GM12878 (cell line): ENCODE data around the gene PEAR1.

Source experiments
- CHD4 ChIP-seq: fragments of 200-600 bp; sonication (generic); IDR thresholded peaks from 2 replicates; pipeline ENCODE4 v1.6.1; 2016; ENCODE audit warnings: mild to moderate bottlenecking
- FOS ChIP-seq: IDR thresholded peaks from 3 replicates; pipeline ENCODE4 v1.6.1; 2011; ENCODE audit warnings: borderline replicate concordance; ENCODE audit not compliant: insufficient read length; ENCODE audit errors: extremely low read depth
- NFXL1 ChIP-seq: fragments of 450-650 bp; IDR thresholded peaks from 2 replicates; pipeline ENCODE4 v1.6.1; 2017; ENCODE audit warnings: antibody characterized with exemption, mild to moderate bottlenecking, borderline replicate concordance
- NFYB ChIP-seq: IDR thresholded peaks from 2 replicates; pipeline ENCODE4 v1.6.1; 2011; ENCODE audit warnings: low read depth, mild to moderate bottlenecking, low read length, improper control_type of control experiment, moderate library complexity; ENCODE audit not compliant: insufficient read depth
- RAD21 ChIP-seq: IDR thresholded peaks from 2 replicates; pipeline ENCODE4 v1.6.1; 2011; ENCODE audit warnings: mild to moderate bottlenecking, low read depth, low read length, moderate library complexity; ENCODE audit not compliant: insufficient read depth
- SIX5 ChIP-seq: IDR thresholded peaks from 2 replicates; pipeline ENCODE4 v1.6.1; 2011; ENCODE audit warnings: mild to moderate bottlenecking, low read depth, low read length, moderate library complexity; ENCODE audit not compliant: severe bottlenecking
- SMAD5 ChIP-seq: IDR thresholded peaks from 2 replicates; pipeline ENCODE4 v1.6.1; 2016; ENCODE audit warnings: antibody characterized with exemption, low read depth
- ZNF24 ChIP-seq: fragments of 450-650 bp; IDR thresholded peaks from 2 replicates; pipeline ENCODE4 v1.6.1; 2017; ENCODE audit warnings: antibody characterized with exemption, mild to moderate bottlenecking
- TF ChIP-seq, protein P1 (sequence below): fragments of 450-650 bp; formaldehyde crosslinking; IDR thresholded peaks from 2 replicates; pipeline ENCODE4 v1.4.0; 2020; ENCODE audit warnings: mild to moderate bottlenecking, moderate library complexity
- TF ChIP-seq, protein P2 (sequence below): IDR thresholded peaks from 2 replicates; pipeline ENCODE4 v1.6.1; 2012; ENCODE audit warnings: low read depth, low read length, improper control_type of control experiment
- TF ChIP-seq, protein P3 (sequence below): IDR thresholded peaks from 2 replicates; pipeline ENCODE4 v1.6.1; 2012; ENCODE audit warnings: low read depth, low read length, improper control_type of control experiment

DNA sequence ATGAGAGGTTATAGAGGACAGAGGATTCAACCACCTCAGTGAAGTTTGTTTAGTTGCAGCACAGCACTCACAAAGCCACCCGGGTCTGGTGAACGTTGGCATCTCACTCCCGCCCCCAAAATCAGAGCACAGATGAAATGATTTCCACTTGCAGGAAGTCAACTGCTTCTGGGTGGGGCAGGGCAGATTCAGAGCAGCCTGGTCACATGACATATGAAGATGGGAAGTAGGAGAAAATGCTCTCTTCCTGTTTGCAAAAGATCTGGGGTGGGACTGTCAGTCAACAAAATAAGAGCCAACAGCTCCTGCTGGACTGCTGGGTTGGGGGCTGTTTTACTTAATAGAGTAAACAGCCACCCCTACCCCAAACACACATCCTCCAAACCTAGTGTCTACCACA is 70.1 kb downstream of the PEAR1 start:
- TF ChIP-seq, protein P1, sequence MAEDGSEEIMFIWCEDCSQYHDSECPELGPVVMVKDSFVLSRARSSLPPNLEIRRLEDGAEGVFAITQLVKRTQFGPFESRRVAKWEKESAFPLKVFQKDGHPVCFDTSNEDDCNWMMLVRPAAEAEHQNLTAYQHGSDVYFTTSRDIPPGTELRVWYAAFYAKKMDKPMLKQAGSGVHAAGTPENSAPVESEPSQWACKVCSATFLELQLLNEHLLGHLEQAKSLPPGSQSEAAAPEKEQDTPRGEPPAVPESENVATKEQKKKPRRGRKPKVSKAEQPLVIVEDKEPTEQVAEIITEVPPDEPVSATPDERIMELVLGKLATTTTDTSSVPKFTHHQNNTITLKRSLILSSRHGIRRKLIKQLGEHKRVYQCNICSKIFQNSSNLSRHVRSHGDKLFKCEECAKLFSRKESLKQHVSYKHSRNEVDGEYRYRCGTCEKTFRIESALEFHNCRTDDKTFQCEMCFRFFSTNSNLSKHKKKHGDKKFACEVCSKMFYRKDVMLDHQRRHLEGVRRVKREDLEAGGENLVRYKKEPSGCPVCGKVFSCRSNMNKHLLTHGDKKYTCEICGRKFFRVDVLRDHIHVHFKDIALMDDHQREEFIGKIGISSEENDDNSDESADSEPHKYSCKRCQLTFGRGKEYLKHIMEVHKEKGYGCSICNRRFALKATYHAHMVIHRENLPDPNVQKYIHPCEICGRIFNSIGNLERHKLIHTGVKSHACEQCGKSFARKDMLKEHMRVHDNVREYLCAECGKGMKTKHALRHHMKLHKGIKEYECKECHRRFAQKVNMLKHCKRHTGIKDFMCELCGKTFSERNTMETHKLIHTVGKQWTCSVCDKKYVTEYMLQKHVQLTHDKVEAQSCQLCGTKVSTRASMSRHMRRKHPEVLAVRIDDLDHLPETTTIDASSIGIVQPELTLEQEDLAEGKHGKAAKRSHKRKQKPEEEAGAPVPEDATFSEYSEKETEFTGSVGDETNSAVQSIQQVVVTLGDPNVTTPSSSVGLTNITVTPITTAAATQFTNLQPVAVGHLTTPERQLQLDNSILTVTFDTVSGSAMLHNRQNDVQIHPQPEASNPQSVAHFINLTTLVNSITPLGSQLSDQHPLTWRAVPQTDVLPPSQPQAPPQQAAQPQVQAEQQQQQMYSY (CRISPR knock-in tag): no peak
- TF ChIP-seq SMAD5 (no peak), RAD21 (no peak), ZNF24 (no peak), CHD4 (no peak), NFXL1 (no peak), NFYB (no peak), FOS (no peak), SIX5 (no peak)
- TF ChIP-seq, protein P2, sequence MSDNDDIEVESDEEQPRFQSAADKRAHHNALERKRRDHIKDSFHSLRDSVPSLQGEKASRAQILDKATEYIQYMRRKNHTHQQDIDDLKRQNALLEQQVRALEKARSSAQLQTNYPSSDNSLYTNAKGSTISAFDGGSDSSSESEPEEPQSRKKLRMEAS: no peak
- TF ChIP-seq, protein P3, sequence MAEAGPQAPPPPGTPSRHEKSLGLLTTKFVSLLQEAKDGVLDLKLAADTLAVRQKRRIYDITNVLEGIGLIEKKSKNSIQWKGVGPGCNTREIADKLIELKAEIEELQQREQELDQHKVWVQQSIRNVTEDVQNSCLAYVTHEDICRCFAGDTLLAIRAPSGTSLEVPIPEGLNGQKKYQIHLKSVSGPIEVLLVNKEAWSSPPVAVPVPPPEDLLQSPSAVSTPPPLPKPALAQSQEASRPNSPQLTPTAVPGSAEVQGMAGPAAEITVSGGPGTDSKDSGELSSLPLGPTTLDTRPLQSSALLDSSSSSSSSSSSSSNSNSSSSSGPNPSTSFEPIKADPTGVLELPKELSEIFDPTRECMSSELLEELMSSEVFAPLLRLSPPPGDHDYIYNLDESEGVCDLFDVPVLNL: no peak
